ENCODE measurements around the gene FBLN2.
"Not testable (repeated sequence)": the region's sequence is repeated elsewhere in the genome, so short reads cannot be mapped to it uniquely, and the experiment has no call there.

Gene FBLN2

DNA sequence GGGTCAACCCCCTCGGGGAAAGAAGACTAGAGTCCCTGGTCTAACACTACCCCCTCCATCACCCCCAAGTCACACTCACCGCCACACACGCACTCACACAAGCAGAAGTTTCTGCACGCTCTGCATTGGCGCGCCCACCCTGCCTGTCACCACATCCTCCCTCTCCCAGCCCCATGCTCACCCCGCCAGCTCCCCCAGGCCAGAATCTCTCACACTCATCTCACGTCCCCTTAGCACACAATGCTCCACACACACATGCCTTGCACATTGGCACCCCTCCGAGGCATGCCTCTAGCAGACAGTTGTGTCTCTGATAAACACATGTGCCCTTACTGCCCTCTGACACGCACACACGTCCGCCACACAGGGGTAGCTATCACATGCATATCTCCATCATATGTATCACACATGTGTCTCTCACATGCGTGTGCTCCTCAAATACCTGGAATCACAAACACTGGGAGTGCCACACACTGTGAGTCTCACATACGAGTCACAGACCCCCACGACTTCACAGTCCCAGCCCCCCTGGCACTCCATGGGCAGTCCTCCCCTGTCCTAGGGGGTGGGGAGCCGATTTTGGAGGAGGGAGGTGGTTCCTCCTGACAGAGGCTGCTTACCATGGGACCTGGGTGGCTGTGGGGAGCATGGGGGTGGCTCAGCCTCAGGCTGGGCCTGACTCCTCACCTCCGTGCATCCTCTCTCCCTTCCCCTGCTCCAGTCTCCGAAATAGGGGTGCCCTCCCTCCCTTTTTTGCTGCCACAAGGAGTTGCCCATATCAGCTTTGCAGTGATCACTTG lies 898 bp downstream of the FBLN2 start:
- DNase-seq (ENCODE audit: low read depth in 2 of 2): no peak

DNA sequence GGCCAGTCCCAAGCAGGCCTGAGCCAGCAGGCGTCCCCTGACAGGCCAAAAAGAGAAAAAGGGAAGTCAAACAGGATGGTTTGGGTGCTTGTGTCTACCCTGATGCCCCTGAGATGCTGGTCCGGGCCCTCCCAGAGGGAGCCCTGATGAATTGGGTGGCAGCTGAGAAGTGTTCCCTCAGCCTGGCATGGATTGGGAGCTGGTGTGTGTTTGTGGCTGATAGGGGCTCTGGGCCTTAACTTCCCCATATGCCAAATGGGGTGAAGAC lies 1.4 kb downstream of the FBLN2 start:
- DNase-seq (ENCODE audit: low read depth in 2 of 2): no peak

DNA sequence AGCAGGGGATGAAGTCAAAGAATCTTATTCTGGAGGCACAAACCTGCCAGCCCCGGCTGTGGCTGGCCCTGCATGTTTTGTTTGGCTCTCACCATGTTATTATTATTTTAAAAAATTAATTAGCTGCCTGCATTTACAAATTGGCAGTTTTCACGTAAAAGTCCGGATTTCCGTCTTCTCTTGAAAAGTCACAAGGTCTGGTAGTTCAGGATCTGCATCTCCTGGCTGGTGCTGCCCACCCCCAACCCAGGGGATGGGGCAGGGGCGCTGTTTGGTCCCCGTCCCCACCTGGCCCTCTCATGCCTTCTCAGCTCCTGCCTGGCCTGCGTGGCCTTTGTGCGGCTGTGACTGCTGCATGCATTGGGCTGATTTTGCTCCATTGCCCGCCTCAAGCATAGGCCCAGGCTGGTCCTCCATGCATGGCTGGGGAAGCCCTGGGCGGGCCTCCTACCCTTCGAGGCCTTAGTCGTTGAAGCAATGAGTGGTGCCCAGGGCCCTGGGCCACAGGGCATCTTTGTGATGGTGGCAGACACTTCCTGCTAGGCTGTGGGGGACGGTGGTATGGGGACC lies 2.0 kb downstream of the FBLN2 start:
- DNase-seq (ENCODE audit: low read depth in 2 of 2): no peak

DNA sequence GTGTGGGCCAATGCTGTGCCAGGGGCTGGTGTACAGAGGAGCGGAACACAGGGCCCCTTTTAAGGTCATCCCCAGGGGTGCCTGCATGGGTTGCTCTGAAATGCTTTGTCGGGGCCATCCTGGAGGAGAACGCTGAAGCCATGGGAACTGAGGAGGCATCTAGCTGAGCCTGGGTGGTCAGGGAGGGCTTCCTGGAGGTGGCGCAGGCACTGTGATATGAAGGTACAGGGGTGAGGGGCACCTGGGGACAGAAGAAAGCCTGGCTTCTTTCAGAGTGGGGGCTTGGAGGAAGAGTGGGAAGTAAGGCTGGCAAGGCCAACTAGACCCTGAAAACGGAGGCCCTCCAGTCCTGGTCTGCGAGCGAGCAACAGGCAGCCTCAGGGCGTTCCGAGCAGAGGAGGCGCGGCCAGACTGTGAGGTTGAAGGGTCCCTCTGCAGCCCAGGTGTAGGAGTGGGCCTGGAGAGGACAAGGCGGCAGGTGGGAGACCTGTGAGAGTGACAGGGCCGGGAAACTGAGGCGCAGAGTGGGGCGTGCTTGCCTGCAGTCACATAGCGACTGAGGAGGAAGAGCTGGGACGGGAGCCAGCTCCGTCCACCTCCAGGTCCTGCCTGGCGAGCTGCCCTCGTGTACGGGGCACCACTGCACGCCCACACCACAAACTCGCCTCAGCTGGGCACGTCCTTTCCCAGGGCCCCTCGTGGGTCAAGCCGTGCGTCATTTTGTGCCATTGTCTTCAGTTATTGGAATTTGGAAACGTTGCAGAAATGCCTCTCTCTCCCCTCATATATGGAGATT lies 4.1 kb downstream of the FBLN2 start:
- DNase-seq (ENCODE audit: low read depth in 2 of 2): no peak

DNA sequence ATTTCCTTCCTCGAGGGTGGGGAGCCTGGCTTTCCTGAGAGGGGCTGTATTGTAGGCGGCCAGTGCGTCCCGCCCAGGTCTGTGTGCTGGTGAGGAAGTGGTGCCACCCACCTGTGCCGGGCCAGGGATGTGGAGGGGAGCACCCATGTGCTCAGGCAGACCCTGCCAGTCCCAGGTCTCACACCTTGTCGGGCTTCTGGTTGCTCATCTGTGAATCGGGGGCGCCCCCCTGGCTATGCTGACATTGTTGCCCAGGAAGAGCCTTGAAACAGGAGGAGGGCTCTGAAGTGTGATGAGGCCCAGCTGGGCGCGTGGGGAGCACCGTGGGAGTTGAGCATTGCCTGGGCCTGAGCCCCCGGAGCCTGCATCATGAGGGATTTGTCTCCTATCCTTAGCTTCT lies 4.8 kb downstream of the FBLN2 start:
- DNase-seq (ENCODE audit: low read depth in 2 of 2): no peak

DNA sequence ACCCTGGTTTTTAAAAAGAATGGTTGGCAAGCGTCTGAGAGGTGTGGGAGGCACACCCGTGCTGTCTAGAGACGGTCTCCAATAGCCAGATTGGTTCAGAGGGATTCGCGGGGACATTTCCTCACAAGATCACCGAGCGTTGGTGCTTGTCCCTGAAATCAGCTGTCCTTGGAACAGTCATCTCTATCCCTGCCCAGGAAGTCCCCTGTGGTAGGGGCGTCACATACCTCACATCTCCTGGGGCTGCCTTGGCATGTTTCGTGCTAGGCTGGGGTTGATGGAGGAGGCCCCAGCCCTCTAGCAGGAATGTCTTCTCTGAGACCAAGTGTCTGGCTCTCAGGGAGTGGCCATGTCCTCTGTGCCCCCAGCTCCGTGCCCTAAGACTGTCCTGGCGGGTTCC lies 6.8 kb downstream of the FBLN2 start:
- no peak for DNase-seq (ENCODE audit: low read depth in 2 of 2)

DNA sequence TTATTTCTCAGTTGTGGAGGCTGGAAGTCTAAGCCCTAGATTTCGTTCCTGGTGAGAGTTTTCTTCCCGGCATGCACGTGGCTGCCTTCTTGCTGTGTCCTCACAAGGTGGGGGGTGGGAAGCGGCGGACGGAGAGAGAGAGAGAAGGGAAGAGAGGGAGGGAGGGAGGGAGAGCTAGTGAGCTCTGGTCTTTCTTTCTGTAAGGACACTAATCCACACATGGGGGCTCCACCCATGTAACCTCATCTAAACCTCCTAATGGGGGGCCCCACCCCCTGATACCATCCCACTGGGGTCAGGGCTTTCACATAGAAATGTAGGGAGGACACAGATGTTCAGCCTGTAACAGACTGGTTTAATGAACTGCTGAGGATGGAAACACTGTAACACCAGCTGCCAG lies 7.3 kb downstream of the FBLN2 start:
- no peak for DNase-seq (ENCODE audit: low read depth in 2 of 2)

DNA sequence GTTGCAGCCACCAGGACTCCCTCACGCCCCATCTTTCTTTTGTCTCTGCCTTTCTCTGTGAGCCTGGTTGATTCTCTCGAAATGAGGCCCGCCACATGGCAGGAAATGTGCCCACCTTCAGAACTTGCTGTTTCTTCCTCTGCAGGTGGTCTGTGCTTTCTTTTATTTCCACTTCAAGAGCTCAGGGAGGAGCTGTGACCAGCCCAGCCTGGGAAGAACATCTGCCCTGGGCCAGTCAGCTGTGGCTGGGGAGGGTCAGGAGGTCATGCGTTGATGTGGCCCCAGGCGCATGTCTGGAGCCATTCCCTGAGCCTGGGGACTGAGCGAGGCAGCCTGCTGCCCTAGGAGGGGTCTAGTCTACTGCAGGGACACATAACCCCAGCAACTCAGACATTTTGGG lies 8.0 kb downstream of the FBLN2 start:
- DNase-seq (ENCODE audit: low read depth in 2 of 2): no peak

DNA sequence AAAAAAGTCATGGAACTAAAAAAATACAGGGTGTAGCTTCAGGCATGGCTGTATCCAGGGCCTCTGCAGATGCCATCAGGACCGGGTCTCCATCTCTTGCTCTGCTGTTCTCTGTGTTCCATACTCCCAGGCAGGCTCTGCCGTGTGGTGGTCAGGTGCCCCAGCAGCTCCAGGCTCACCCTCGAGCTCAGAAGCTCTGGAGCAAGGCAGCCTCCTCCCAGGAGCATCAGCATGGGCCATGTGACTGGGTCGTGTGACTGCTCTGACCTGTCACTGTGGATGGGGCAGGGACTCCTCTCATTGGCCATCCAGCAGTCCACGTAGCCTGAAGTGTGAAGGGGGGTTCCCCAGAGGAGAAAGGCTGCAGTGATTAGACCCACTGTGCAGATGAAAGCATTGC lies 8.5 kb downstream of the FBLN2 start:
- DNase-seq (ENCODE audit: low read depth in 2 of 2): no peak

DNA sequence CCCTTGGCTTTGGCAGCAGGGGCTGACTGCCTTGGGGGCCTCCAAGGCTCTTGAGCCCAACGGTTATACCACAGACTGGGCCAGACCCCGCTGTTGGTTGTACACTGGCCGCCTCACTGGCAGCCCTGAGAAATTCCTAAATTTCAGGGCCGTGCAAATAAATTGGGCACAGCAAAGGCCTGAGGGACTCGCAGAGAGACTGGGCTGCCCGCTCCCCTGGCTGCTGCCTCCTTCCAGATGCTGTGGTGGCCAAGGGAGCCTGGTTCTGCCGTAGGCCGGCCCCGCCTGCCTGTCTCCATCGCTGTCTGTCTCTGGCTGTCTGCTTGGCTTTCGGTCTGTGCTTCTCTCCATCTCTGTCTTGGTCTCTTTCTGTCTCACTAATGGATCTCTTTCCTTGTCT lies 9.0 kb downstream of the FBLN2 start:
- DNase-seq (ENCODE audit: low read depth in 2 of 2): no peak

DNA sequence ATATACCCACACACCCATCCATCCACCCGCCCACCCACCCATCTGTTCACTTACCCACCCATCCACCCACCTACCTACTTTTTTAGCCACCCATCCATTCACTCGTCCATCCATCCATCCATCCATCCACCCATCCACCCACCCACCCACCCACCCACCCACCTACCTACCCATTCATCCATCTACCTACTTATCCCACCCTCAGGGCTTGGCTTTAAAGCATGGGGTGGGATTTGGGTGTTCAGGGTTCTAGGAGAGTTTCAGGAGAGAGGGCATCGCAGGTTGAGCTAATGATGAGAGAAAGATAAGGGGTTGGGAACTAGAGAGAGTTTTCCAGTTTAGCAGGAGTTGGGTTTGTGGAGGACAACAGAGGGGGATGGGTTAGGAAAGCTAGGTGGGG lies 9.7 kb downstream of the FBLN2 start:
- DNase-seq (ENCODE audit: low read depth in 2 of 2): no peak

DNA sequence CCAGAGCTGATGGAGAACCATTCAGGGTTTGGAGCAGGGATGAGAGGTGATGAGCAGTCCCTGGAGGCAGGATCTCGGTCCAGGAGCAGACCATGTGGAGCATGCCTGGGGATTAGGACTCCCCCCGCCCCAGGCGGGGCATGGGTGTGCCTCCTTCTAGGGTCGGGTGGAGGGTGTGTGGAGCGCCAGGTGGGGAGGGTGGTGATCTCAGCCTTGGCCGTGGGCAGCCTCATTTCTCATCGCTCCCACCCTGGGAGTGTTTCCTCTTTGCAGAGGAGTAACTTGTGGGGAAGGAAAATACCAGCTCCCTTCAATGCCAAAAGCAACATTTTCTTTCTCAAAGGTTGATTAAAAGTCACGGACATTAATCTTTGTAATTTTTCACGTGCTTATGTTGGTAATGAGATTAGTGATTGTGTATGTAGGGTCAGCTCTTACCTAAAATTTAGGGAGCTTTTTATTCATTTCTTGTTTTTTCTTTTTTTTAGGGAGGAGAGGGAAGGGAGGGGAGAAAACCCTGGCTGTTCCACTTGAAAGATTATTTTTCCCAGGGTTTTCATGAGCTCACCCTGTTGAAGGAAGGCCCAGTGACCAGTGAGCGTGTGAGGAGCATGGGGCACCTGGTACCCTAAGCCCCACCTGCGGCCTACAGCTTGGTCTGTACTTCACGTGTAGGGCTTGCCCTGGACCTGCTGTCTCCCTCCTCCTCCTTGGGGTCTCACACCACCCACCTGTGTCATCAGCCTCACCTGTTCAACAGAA lies 11.0 kb downstream of the FBLN2 start:
- no peak for DNase-seq (ENCODE audit: low read depth in 2 of 2)

DNA sequence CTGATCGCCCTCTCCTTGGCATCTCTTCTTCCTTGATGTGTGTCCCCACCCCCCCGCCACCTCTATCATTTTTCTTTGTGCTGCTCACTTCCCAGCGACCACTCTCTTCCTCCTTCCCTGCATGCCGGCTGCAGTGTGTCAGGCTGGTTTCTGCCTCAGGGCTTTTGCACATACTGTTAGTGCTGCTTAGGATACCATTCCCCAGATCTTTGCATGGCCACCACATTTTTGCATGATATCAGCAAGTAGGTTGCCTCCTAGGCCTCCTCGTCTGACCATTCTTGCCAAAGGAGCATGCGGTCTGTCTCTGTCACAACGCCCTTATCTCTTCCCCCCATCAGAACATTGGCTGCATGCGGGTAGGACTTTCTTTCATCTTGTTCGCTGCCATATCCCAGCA lies 12.5 kb downstream of the FBLN2 start:
- no peak for DNase-seq (ENCODE audit: low read depth in 2 of 2)

DNA sequence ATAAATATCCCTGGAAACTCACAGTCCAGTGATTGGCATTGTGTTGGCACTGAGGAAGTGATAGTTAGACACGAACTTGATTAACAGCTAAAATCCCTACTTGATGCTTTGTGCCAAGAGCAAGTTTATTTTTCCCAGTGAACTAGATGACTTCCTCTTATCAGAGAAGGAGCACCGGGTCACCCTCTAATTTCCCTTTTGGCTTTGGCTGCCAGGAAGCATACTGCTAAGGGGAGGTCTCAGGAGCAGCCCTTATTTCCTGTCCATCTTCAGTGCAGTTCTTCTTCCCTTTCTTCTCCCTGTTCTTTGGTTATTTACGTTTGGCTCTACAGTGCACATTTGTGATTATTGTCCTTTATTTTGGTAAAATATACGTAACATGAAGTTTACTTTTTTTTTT lies 13.0 kb downstream of the FBLN2 start:
- no peak for DNase-seq (ENCODE audit: low read depth in 2 of 2)

DNA sequence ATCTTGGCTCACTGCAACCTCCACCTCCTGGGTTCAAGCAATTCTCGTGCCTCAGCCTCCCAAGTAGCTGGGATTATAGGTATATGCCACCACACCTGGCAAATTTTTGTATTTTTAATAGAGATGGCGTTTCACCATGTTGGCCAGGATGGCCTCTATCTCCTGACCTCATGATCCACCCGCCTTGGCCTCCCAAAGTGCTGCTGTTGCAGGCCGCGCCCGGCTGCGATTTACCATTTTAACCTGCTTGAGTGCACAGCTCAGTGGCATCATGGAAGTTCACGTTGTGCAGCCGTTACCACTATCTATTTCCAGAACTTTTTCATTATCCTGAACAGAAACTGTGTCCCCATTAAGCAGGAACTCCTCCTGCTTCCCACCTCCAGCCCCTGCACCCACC lies 13.5 kb downstream of the FBLN2 start:
- DNase-seq (ENCODE audit: low read depth in 2 of 2): not testable (repeated sequence)

DNA sequence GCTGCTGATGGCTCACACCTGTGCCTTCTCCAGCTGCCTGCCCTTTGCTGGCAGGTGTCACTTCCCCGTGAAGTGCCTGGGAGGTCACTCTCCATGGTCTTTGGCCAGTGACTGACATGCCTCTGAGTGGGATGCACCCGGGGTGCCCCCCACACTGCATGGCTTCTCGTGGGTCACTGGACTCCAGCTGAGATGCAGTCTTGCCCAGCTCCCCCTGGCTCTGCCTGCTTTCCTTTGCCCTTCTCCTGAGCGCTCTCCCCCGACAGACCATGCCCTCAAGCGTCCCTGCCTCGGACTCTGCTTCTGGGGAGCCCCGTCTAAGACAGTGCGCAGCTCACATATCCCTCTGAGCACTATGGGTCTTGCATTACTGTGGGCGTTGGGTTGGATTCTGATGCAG lies 14.4 kb downstream of the FBLN2 start:
- DNase-seq (ENCODE audit: low read depth in 2 of 2): no peak

DNA sequence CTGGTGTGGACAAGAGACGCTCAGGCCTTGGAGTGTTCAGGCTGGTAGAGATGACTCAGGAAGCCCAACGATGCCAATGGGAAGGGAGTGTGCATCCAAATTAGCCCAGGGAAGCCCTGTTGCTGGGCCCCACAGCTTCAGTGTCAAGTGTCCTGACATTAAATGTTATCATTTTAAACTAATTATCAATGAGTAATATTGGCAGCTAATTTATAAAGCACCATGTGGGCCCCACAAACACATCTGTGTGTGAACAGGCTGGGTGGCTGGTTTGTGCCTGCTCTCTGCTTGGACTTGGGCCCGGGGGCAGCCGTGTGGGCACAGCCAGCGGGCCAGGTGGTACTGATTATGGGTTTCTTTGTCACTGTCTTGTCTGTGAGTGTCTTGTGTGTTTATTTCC lies 15.0 kb downstream of the FBLN2 start:
- no peak for DNase-seq (ENCODE audit: low read depth in 2 of 2)

DNA sequence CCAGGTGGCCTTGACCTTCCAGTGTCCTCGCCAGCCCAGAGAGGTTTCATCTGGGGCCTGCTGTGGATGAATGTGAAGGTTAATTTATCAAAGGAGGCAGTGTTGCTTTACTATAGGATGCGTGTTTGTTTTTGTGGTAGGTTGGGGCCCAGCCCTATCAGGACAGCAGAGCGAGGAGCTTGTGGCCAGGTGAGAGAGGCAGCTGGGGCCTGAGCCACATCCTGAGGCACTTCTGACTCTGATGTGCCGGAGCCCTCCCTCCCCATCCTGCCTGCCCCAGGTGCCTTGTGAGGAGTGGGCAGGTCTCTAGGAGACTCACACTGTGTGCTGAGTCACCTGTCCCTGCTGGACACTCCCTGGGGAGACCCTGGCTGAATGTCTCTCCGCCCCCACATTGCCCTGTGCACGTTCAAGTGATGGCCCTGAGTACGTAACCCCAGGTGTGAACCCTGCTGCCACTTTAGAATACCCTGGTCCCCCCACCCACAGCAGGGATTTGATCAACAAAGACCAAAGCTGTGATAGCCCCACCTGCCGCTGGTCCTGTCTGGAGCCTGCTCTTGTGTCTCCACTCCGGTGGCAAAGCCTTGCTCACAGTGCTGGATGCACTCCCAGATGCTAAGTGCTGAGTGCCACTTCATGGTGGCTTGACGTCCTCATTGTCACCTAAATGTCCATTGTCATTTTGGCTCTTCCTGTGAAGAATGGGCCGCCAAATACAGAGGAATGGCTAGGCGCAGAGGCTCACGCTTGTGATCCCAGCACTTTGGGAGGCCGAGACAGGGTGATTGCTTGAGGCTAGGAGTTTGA lies 16.0 kb downstream of the FBLN2 start:
- DNase-seq (ENCODE audit: low read depth in 2 of 2): no peak

DNA sequence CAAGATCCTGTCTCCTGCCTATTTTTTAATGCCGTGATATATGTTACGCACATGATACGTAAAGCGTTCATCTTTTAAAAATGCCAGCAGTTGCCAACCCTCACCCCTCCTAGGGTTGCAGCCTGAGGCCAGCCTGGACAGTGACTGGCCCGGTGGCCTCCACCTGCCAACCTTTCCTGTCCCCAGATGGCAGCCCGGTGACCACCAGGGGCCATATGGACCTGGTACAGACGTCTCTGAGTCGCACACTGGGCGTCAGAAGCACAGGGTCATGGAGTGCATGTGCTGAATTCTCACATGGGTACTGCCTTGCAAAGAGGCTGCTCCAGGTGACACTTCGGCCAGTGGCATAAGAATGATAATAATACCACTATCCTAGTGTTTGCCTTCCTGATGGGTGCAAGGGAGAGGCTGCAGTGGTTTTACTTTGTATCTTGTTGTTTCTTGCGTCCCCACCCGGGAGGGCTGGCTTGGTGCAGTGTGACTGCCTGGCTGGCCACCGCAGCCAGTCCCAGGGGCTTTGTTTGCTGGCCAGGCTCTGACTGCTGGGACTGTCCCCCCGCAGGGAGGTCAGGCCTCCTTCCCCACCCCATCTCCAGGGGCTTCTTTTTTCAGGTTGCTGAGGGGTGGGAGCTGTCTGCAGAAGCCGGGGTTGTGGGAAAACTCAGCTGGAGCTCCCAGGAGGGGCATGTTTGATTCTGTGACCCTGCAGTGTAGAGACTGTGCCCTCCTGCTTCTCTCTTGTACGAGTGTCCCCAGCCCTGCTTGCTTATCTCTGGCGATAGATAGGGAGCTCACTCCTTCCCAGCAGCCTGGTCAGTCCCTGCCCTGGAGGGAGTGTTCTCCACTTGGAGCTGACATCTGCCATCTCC lies 16.9 kb downstream of the FBLN2 start:
- DNase-seq (ENCODE audit: low read depth in 2 of 2): no peak

DNA sequence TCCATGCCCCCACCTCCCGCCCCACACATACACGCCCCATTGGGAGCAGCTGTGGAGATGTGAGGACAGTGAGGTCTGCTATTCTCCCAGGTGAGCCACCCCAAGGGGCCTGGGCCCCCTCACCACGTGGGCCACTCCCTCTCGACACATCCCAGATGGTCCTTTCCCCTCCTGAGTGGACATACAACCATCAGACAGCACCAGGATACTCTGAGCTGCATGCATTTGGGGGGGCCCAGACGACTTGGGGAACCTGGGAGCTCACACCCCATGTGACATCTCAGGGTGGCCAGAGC lies 17.5 kb downstream of the FBLN2 start:
- no peak for DNase-seq (ENCODE audit: low read depth in 2 of 2)

DNA sequence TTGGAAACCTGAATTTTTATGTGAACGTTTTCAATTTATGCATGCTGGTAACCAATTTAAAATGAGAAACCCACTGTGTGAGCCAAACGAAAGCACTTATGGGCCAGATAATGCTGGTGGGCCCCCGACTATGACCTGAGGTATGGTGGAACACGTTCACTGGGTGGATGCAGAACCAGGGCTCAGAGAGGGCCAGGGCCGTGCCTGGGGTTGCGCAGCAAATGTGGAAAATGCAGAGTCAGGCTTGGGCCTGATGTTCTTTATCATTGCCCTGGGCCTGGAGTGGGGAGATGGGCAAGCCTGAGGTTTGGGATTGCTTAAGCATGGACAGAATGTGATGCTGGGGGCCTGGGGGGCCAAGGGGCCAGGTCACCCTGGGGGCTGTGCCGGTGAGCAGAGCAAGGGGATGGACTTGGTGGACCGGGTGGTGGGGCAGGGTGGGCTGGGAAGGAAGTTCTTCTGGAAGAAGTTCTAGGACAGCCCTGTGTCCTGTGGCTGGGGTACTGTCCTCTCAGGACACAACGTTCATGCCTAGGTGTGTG lies 17.9 kb downstream of the FBLN2 start:
- no peak for DNase-seq (ENCODE audit: low read depth in 2 of 2)
